HEK293 (cell line): Measurements from ENCODE around the gene GP2.

Experiments used
- CTCF ChIA-PET: fragments of 350-600 bp; formaldehyde crosslinking; extraction: SDS; loops from one replicate; lab custom pipeline; 2021; ENCODE audit warnings: antibody characterized with exemption; lab: Yijun Ruan, JAX
- POLR2A ChIA-PET: fragments of 300-600 bp; formaldehyde crosslinking; extraction: SDS; loops from one replicate; lab custom pipeline; 2020; ENCODE audit warnings: antibody characterized with exemption, inconsistent platforms; lab: Yijun Ruan, JAX
- H3K27ac ChIP-seq: fragments of 200-500 bp; sonication (Bioruptor generic); 2 replicates; pipeline ENCODE4 v1.5.1; 2014; ENCODE audit warnings: low read depth, low read length, control low read depth, inconsistent platforms; ENCODE audit errors: extremely low read depth
- H3K36me3 ChIP-seq, 2 experiments: fragments of 200-500 bp in 1 of 2; sonication (Bioruptor generic) in 1 of 2; 1 replicate in 1 of 2; 2 replicates in 1 of 2; pipeline ENCODE4 v1.5.1; 2014 to 2017; ENCODE audit warnings: inconsistent platforms in 2 of 2, low read length in 2 of 2; ENCODE audit not compliant: control insufficient read depth in 2 of 2, insufficient read depth in 1 of 2
- H3K4me1 ChIP-seq: fragments of 200-500 bp; sonication (Bioruptor generic); 2 replicates; pipeline ENCODE4 v1.5.1; 2014; ENCODE audit warnings: mild to moderate bottlenecking, low read length, inconsistent platforms; ENCODE audit not compliant: control insufficient read depth, insufficient read depth
- H3K4me3 ChIP-seq: 2 replicates; pipeline ENCODE4 v1.5.1; 2011; ENCODE audit warnings: low read depth, mild to moderate bottlenecking, control low read depth, low read length, moderate library complexity
- H3K9me3 ChIP-seq: fragments of 200-500 bp; sonication (Bioruptor generic); 2 replicates; pipeline ENCODE4 v1.5.1; 2014; ENCODE audit warnings: low read depth, low read length, inconsistent platforms; ENCODE audit not compliant: control insufficient read depth, insufficient read depth
- EGR2 ChIP-seq: fragments of 450-650 bp; formaldehyde crosslinking; IDR thresholded peaks from 2 replicates; pipeline ENCODE4 v1.5.1; 2016; ENCODE audit warnings: low read depth, missing biosample characterization, missing genetic modification characterization
- KLF10 ChIP-seq: fragments of 450-650 bp; IDR thresholded peaks from 2 replicates; pipeline ENCODE4 v1.5.1; 2018; ENCODE audit warnings: missing biosample characterization, mild to moderate bottlenecking, missing genetic modification characterization
- PRDM1 ChIP-seq: fragments of 450-650 bp; formaldehyde crosslinking; IDR thresholded peaks from 2 replicates; pipeline ENCODE4; 2016; ENCODE audit warnings: missing biosample characterization, missing genetic modification characterization
- SCRT2 ChIP-seq: fragments of 450-650 bp; formaldehyde crosslinking; IDR thresholded peaks from 2 replicates; pipeline ENCODE4 v1.5.1; 2016; ENCODE audit warnings: missing biosample characterization, missing genetic modification characterization
- SETDB1 ChIP-seq: IDR thresholded peaks from one replicate; pipeline ENCODE4 v1.6.1; 2017; ENCODE audit warnings: mild to moderate bottlenecking, low read length, moderate library complexity, mixed read lengths; ENCODE audit not compliant: insufficient read length
- YY1 ChIP-seq: fragments of 450-650 bp; formaldehyde crosslinking; IDR thresholded peaks from 2 replicates; pipeline ENCODE4 v1.5.1; 2018; ENCODE audit warnings: missing biosample characterization, missing genetic modification characterization
- ZFP69B ChIP-seq: fragments of 450-650 bp; formaldehyde crosslinking; IDR thresholded peaks from 2 replicates; pipeline ENCODE4 v1.5.1; 2016; ENCODE audit warnings: missing biosample characterization, missing genetic modification characterization
- ZNF132 ChIP-seq: fragments of 450-650 bp; formaldehyde crosslinking; IDR thresholded peaks from 2 replicates; pipeline ENCODE4 v1.5.1; 2017; ENCODE audit warnings: missing biosample characterization, missing genetic modification characterization, borderline replicate concordance
- ZNF211 ChIP-seq: fragments of 450-650 bp; formaldehyde crosslinking; IDR thresholded peaks from 2 replicates; pipeline ENCODE4 v1.5.1; 2016; ENCODE audit warnings: low read depth, missing biosample characterization, missing genetic modification characterization
- ZNF311 ChIP-seq: fragments of 450-650 bp; formaldehyde crosslinking; IDR thresholded peaks from 2 replicates; pipeline ENCODE4 v1.5.1; 2017; ENCODE audit warnings: missing biosample characterization, missing genetic modification characterization, borderline replicate concordance
- ZNF394 ChIP-seq: fragments of 450-650 bp; formaldehyde crosslinking; IDR thresholded peaks from 2 replicates; pipeline ENCODE4 v1.5.1; 2016; ENCODE audit warnings: missing biosample characterization, missing genetic modification characterization, mild to moderate bottlenecking, moderate library complexity, borderline replicate concordance
- ZNF423 ChIP-seq: fragments of 450-650 bp; formaldehyde crosslinking; IDR thresholded peaks from 2 replicates; pipeline ENCODE4 v1.5.1; 2016; ENCODE audit warnings: missing biosample characterization, missing genetic modification characterization
- ZNF624 ChIP-seq: fragments of 450-650 bp; formaldehyde crosslinking; IDR thresholded peaks from 2 replicates; pipeline ENCODE4 v1.5.1; 2017; ENCODE audit warnings: missing biosample characterization, missing genetic modification characterization
- ZNF658 ChIP-seq: fragments of 450-650 bp; formaldehyde crosslinking; IDR thresholded peaks from 2 replicates; pipeline ENCODE4; 2016; ENCODE audit warnings: missing biosample characterization, missing genetic modification characterization
- ZNF677 ChIP-seq: fragments of 450-650 bp; IDR thresholded peaks from 2 replicates; pipeline ENCODE4 v1.5.0; 2018; ENCODE audit warnings: missing biosample characterization, mild to moderate bottlenecking, missing genetic modification characterization, moderate library complexity
- ZNF785 ChIP-seq: fragments of 450-650 bp; formaldehyde crosslinking; IDR thresholded peaks from 2 replicates; pipeline ENCODE4 v1.5.1; 2016; ENCODE audit warnings: missing biosample characterization, missing genetic modification characterization
- TF ChIP-seq, protein P1 (sequence below): fragments of 450-650 bp; formaldehyde crosslinking; IDR thresholded peaks from 2 replicates; pipeline ENCODE4 v1.5.1; 2017; ENCODE audit warnings: missing biosample characterization, mild to moderate bottlenecking, missing genetic modification characterization, moderate library complexity
- TF ChIP-seq, protein P2 (sequence below): fragments of 450-650 bp; formaldehyde crosslinking; IDR thresholded peaks from 2 replicates; pipeline ENCODE4 v1.5.0; 2017; ENCODE audit warnings: missing biosample characterization, missing genetic modification characterization, borderline replicate concordance
- TF ChIP-seq, protein P3 (sequence below): fragments of 450-650 bp; formaldehyde crosslinking; IDR thresholded peaks from 2 replicates; pipeline ENCODE4 v1.5.1; 2016; ENCODE audit warnings: missing biosample characterization, missing genetic modification characterization
- TF ChIP-seq, protein P4 (sequence below): fragments of 450-650 bp; formaldehyde crosslinking; IDR thresholded peaks from 2 replicates; pipeline ENCODE4 v1.5.1; 2016; ENCODE audit warnings: missing biosample characterization, missing genetic modification characterization

The GP2 gene

DNA sequence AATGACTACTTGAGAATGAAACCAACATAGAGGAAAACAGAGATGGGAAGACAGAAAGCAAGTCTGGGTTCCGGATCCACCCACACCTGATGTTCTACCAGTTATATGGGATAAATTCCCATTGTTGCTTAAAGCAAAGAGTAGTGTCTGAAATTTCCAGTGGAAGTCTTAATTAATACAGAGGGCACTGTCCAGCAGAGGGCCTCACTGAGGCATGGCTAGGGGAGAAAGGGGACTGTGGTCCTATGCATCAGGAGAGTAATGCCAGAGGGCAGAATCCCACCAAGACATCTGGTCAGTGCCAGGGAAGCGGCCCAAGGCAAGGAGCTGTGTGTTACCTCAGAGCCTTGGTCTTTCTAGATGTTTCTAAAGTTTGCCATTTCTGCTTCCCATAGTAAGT, 32.7 kb upstream of the GP2 start:
- Histone ChIP-seq H3K4me1 (no peaks in the 10 kb centered on the region), H3K27ac (no peak overlapping the region), H3K9me3 (no peaks in the 10 kb centered on the region), H3K4me3 (no peak overlapping the region)
- CTCF ChIA-PET, result interaction anchor here (0.6 to 2.3 kb wide), 8 partner anchors 9 to 778 kb away, joined by 3 to 21 read pairs (median 4); no protein-coding TSS in a partner anchor
- POLR2A ChIA-PET, result no interaction called here
- TF ChIP-seq YY1, result no peak
- TF ChIP-seq PRDM1, result no peak
- TF ChIP-seq, protein P1, sequence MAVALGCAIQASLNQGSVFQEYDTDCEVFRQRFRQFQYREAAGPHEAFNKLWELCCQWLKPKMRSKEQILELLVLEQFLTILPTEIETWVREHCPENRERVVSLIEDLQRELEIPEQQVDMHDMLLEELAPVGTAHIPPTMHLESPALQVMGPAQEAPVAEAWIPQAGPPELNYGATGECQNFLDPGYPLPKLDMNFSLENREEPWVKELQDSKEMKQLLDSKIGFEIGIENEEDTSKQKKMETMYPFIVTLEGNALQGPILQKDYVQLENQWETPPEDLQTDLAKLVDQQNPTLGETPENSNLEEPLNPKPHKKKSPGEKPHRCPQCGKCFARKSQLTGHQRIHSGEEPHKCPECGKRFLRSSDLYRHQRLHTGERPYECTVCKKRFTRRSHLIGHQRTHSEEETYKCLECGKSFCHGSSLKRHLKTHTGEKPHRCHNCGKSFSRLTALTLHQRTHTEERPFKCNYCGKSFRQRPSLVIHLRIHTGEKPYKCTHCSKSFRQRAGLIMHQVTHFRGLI, result no peak
- TF ChIP-seq, all 188 proteins: peak for 0
- H3K36me3 ChIP-seq, result no peaks in the 10 kb centered on the region

DNA sequence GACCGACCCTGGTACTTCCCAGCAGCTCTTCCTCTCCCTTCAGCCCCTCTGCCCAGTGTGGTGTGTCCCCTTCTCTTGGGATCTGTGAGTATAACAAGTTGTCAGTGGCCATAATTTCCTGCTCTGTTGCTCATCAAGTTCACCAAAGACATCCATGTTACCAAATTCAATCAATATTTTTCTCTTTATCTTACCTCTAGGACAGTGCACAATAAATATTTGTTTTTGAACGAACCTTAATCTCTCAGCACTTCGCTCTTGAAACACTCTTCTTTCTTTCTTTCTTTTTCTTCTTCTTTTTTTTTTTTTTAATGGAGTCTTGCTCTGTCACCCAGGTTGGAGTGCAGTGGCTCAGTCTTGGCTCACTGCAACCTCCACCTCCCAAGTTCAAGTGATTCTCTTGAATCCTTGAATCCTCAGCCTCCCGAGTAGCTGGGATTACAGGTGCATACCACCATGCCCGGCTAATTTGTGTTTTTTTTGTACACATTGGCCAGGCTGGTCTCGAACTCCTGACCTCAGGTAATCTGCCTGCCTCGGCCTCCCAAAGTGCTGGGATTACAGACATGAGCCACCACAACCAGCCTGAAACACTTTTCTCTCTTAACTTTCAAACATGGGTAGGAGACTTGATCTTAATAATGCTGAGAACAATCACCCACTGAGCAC, 27.9 kb upstream of the GP2 start:
- TF ChIP-seq KLF10, result no peak
- no peak for TF ChIP-seq ZNF677
- TF ChIP-seq ZNF394, result no peak
- Histone ChIP-seq H3K36me3 (no peaks in the 10 kb centered on the region), H3K27ac (no peak overlapping the region), H3K4me1 (no peaks in the 10 kb centered on the region), H3K4me3 (no peak overlapping the region), H3K9me3 (no peaks in the 10 kb centered on the region)
- ChIA-PET CTCF (no interaction called here), POLR2A (no interaction called here)

DNA sequence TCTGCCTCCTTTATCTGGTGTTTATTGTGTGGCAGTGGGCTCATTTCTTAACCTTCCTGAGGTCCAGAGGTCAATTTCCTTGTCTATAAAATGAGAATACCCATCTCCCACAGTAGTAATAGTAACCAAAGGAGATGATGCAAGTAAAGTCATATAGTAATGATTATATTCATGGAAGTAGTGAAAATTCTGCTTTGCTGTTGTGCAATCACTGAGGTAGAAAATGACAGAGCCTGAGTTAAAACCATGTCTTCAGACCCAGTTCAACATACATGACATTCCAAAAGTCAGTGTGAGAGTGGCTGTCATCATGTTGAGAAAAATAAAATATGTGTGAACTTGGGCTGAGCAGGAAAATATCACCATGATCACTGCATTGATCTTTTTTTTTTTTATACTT, 26.1 kb upstream of the GP2 start:
- no peaks in the 10 kb centered on the region for H3K4me1 ChIP-seq
- ChIA-PET CTCF (no interaction called here), POLR2A (no interaction called here)
- no peak overlapping the region for H3K27ac ChIP-seq
- H3K4me3 ChIP-seq, result no peak overlapping the region
- H3K9me3 ChIP-seq, result no peaks in the 10 kb centered on the region
- H3K36me3 ChIP-seq, result no peaks in the 10 kb centered on the region
- TF ChIP-seq ZNF211 (no peak), ZNF423 (tag by site-specific recombination) (no peak), ZNF785 (tag by site-specific recombination) (no peak), ZFP69B (tag by site-specific recombination) (no peak), SETDB1 (no peak), ZNF658 (tag by site-specific recombination) (no peak), ZNF624 (no peak), ZNF132 (no peak), EGR2 (tag by site-specific recombination) (no peak), SCRT2 (tag by site-specific recombination) (no peak), ZNF311 (no peak)
- TF ChIP-seq, protein P2, sequence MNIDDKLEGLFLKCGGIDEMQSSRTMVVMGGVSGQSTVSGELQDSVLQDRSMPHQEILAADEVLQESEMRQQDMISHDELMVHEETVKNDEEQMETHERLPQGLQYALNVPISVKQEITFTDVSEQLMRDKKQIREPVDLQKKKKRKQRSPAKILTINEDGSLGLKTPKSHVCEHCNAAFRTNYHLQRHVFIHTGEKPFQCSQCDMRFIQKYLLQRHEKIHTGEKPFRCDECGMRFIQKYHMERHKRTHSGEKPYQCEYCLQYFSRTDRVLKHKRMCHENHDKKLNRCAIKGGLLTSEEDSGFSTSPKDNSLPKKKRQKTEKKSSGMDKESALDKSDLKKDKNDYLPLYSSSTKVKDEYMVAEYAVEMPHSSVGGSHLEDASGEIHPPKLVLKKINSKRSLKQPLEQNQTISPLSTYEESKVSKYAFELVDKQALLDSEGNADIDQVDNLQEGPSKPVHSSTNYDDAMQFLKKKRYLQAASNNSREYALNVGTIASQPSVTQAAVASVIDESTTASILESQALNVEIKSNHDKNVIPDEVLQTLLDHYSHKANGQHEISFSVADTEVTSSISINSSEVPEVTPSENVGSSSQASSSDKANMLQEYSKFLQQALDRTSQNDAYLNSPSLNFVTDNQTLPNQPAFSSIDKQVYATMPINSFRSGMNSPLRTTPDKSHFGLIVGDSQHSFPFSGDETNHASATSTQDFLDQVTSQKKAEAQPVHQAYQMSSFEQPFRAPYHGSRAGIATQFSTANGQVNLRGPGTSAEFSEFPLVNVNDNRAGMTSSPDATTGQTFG, result no peak
- TF ChIP-seq, protein P3, sequence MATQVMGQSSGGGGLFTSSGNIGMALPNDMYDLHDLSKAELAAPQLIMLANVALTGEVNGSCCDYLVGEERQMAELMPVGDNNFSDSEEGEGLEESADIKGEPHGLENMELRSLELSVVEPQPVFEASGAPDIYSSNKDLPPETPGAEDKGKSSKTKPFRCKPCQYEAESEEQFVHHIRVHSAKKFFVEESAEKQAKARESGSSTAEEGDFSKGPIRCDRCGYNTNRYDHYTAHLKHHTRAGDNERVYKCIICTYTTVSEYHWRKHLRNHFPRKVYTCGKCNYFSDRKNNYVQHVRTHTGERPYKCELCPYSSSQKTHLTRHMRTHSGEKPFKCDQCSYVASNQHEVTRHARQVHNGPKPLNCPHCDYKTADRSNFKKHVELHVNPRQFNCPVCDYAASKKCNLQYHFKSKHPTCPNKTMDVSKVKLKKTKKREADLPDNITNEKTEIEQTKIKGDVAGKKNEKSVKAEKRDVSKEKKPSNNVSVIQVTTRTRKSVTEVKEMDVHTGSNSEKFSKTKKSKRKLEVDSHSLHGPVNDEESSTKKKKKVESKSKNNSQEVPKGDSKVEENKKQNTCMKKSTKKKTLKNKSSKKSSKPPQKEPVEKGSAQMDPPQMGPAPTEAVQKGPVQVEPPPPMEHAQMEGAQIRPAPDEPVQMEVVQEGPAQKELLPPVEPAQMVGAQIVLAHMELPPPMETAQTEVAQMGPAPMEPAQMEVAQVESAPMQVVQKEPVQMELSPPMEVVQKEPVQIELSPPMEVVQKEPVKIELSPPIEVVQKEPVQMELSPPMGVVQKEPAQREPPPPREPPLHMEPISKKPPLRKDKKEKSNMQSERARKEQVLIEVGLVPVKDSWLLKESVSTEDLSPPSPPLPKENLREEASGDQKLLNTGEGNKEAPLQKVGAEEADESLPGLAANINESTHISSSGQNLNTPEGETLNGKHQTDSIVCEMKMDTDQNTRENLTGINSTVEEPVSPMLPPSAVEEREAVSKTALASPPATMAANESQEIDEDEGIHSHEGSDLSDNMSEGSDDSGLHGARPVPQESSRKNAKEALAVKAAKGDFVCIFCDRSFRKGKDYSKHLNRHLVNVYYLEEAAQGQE, result no peak
- TF ChIP-seq, protein P4, sequence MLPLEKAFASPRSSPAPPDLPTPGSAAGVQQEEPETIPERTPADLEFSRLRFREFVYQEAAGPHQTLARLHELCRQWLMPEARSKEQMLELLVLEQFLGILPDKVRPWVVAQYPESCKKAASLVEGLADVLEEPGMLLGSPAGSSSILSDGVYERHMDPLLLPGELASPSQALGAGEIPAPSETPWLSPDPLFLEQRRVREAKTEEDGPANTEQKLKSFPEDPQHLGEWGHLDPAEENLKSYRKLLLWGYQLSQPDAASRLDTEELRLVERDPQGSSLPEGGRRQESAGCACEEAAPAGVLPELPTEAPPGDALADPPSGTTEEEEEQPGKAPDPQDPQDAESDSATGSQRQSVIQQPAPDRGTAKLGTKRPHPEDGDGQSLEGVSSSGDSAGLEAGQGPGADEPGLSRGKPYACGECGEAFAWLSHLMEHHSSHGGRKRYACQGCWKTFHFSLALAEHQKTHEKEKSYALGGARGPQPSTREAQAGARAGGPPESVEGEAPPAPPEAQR (tag by site-specific recombination), result no peak
